GM12801 (cell line): ENCODE data around the gene SEMA3C.

Experiments
- TF ChIP-seq, protein P1 (sequence below): IDR thresholded peaks from one replicate; pipeline ENCODE4 v1.5.1; 2011; ENCODE audit warnings: control low read depth; ENCODE audit not compliant: insufficient read length; ENCODE audit errors: extremely low read depth

Gene SEMA3C

DNA sequence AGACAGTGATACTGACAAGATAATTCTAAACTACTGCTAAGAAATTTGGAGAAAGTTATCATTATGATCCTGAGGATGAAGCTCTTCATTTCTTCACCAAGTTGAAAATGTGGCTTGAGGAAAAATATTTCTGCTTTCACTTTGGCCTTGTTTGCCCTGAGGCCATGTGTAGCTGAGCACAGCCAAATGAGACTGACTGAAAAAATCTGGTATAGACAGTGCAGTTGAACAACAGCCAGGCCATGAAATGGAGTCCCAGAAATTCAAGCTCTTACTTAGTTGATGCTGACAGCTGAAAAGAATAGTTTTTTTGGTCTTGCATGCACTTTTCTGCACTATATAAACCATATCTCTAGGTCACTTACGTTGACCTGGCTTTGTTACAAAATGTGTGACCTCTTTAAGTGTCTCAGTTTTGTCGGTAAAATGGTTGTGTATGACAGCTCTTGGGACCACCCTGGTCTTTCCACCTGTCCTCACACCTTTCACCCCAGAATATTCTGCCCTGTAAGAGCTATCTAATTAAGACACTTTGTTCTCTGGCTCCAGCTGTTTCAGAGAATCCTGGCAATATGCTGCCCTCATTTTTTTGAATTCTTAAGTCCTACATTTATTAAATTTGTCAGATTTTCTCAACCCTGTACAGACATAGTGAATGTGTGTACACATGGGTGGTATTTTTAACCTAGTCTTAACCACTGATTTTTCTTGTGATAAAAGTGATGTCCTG lies 189.1 kb downstream of the SEMA3C start:
- TF ChIP-seq, protein P1, sequence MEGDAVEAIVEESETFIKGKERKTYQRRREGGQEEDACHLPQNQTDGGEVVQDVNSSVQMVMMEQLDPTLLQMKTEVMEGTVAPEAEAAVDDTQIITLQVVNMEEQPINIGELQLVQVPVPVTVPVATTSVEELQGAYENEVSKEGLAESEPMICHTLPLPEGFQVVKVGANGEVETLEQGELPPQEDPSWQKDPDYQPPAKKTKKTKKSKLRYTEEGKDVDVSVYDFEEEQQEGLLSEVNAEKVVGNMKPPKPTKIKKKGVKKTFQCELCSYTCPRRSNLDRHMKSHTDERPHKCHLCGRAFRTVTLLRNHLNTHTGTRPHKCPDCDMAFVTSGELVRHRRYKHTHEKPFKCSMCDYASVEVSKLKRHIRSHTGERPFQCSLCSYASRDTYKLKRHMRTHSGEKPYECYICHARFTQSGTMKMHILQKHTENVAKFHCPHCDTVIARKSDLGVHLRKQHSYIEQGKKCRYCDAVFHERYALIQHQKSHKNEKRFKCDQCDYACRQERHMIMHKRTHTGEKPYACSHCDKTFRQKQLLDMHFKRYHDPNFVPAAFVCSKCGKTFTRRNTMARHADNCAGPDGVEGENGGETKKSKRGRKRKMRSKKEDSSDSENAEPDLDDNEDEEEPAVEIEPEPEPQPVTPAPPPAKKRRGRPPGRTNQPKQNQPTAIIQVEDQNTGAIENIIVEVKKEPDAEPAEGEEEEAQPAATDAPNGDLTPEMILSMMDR = no peak

DNA sequence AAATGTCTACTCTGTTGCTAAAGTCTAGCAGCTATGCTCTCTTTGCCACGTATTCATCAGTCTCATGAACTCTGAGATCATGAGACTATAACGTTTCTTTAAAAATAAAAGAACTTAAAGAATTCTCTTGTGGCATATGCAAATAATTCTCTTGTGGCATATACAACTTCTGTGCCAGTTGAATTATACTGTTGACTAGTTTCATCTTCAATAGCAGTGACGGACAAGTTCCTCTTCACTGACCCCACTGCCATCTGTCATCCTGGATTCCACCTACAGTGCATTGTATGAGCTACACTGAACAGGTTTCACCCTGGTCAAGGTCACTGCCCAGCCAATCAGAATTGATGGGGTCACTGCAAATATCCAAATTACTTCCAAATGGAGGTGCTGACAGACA lies 192.2 kb downstream of the SEMA3C start:
- TF ChIP-seq, protein P1 = no peak

DNA sequence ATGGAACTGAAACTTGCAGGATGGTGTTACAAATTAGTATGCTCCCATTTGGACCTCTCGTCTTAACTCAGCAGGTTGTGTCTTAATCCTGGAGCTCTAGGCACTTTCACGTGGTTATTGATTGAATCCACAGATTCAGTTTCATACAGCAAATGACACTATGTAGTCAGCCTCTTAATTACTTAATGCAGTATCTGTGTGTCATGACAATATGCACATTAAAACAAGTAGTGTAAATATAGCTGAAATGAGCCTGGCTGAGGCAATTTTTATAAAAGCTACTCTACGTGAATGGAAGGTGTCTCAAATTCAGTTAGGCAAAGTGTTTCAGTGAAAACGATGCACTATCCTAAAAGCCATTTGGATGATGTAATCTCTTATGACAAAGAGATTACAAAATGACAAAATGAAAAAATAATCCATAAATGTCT lies 193.7 kb downstream of the SEMA3C start:
- TF ChIP-seq, protein P1 = no peak

DNA sequence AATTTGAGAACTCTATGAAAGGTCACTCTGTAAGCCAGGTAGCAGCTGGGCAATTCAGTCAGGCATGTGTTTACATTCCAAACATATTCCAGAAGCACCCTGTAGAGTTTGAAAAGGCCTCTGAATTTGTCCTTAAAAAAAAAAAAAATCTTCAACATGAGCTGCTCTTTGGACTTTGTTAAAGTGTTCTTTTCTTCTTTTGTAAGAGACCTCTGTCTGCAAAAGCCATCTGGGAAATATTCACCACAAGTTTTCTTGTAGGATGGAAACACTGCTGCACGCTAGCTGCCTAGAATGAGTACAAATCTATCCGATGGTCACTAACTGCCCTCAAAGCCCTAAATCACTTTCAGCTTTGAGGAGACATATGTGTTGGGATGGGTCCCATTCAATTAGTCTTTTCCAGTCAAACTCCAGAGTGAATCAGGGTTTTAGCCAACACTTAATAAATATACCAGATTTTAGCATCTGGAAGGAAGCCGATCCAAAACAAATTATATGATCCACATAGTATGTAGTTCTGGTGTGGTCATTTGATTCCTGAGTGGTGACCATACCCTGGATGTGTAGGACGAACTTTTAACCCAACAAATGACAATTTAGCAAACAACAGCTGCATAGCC lies 194.5 kb downstream of the SEMA3C start:
- TF ChIP-seq, protein P1 = no peak

DNA sequence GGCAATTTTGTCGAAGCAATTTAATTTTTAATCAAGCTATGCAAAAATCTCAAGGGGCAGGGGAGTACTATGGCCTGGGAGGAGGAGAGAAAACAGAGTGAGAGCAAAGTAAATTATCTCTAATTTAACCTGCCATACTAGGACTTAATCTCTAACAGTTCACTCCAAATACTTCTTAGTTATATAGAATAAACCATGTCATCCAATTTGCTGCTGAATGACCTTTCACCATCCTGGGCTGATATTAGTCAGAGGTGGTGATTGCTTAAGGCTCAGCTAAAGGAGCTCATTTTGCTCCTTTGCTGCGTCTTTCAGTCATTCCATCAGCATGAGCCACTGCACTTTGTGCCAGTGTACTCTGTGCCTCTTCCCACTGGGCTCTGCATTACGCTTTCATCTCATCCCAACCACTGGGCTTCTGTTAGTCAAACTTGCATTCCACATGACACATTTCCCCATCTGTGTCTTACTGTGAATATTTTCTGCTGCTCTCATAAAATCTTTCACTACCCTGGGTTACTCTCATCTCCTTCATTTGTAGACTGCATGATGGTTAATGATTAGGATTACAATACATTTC lies 196.1 kb downstream of the SEMA3C start:
- TF ChIP-seq, protein P1 = no peak

DNA sequence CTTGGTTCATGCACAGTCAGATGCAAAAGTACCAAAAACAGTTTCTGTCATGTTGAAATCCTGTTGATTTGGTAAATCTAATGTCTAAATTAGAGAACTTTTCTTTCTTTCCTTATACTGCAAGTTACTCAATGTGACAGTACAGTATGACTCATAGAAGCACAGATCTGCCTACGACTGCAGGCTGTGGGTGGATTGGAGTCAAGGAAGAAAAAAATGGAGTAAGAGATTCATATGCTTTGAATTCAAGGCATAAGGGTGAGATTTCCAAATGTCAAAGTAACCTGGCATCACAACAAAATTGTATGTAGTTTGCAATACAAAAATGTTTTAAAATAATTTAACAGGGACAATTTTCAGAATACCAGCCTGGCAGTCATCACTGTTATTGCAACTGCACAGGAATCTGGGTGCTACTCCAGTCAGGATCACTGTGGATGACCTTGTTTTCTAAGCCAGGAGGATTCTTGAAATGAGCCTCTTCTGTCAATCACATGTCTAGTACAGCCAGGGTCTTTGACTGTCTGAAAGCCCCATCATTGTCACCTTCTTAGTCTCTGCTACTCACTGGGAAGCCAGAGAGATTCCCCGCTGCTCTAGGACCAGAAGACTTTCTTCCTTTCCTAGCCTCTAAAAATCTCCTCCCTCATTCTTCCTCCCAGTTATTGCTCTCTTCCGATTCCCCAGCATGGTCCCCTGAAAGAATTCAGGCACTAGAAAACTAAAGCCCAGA lies 196.8 kb downstream of the SEMA3C start:
- TF ChIP-seq, protein P1 = no peak

DNA sequence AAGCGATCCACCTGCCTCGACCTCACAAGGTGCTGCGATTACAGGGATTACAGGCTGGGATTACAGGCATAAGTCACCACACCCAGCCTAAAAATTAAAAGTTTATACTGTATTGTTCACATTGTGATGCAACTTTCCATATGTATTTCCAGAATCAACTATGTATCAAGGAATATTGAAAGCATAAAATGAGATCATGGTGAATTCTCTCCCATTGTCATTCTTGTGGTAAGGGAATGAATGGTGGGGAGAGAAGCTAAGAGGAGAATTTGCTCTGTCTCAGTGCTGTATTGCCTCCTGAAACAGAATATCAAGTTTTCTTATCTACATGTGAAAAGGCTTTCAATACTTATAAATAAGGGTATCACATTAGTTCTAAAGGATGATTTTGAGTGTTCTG lies 198.7 kb downstream of the SEMA3C start:
- TF ChIP-seq, protein P1 = no peak
